Adipocyte (in vitro differentiated cells): ENCODE measurements around the gene MADD.
"Not testable (repeated sequence)": the region's sequence is repeated elsewhere in the genome, so short reads cannot be mapped to it uniquely, and the experiment has no call there.

ENCODE experiments used
- DNase-seq: peaks from one replicate; pipeline ENCODE4 v3.0.0-alpha.2; 2015; ENCODE audit warnings: low read depth
- H3K27me3 ChIP-seq: replicated peaks from 2 replicates; pipeline ENCODE4 v1.7.0; 2013; ENCODE audit warnings: mild to moderate bottlenecking, low read length, moderate library complexity; ENCODE audit not compliant: control insufficient read depth, insufficient read depth
- H3K36me3 ChIP-seq: 2 replicates; pipeline ENCODE4 v1.7.0; 2013; ENCODE audit warnings: low read length, mild to moderate bottlenecking, moderate library complexity; ENCODE audit not compliant: control insufficient read depth, insufficient read depth, severe bottlenecking
- H3K4me1 ChIP-seq: 2 replicates; pipeline ENCODE4 v1.7.0; 2013; ENCODE audit warnings: mild to moderate bottlenecking, low read length, moderate library complexity; ENCODE audit not compliant: control insufficient read depth, insufficient read depth
- H3K4me3 ChIP-seq: 2 replicates; pipeline ENCODE4 v1.7.0; 2013; ENCODE audit warnings: mild to moderate bottlenecking, low read length, moderate library complexity
- H3K9ac ChIP-seq: 2 replicates; pipeline ENCODE4 v1.7.0; 2013; ENCODE audit warnings: mild to moderate bottlenecking, low read length, moderate library complexity
- H3K9me3 ChIP-seq: 2 replicates; pipeline ENCODE4 v1.7.0; 2013; ENCODE audit warnings: mild to moderate bottlenecking, low read length, moderate library complexity; ENCODE audit not compliant: control insufficient read depth

MADD gene

GRCh38 chr11:47334699-47335411 is 64.9 kb downstream of the MADD start:
- not testable (repeated sequence) for H3K4me1 ChIP-seq, H3K27me3 ChIP-seq, H3K4me3 ChIP-seq, H3K36me3 ChIP-seq, DNase-seq, H3K9me3 ChIP-seq, H3K9ac ChIP-seq

DNA sequence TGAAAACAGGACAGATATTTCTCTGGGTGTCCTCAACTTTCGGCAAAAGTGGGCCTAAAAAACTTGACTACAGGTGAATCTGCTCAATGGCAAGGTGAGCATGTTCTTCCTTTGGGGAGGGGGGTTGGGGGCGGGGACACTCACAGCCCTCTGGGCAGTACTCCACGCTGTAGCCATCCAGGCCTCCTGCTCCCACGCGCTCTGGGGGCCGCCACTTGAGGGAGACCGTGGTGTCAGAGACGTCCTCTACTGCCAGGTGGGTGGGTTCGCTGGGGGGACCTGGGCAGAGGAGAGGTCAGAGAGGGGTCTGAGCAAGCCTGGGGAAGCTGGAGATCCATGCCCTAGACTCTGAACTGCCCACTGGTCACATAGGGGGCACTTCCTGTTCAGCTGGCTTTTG is 65.8 kb downstream of the MADD start:
- Histone ChIP-seq H3K36me3 (no peaks in the 10 kb centered on the region), H3K4me1 (no peaks in the 10 kb centered on the region), H3K27me3 (peaks cover 7% of the 10 kb centered on the region), H3K9me3 (no peaks in the 10 kb centered on the region), H3K9ac (no peak overlapping the region), H3K4me3 (no peak overlapping the region)
- DNase-seq = no peak

- Histone ChIP-seq H3K4me1 (no peaks in the 10 kb centered on the region), H3K9ac (no peak overlapping the region), H3K9me3 (no peaks in the 10 kb centered on the region), H3K27me3 (peaks cover 7% of the 10 kb centered on the region), H3K36me3 (no peaks in the 10 kb centered on the region), H3K4me3 (no peak overlapping the region)
- DNase-seq = no peak
These were observed 66.7 kb downstream of the MADD start for GRCh38 chr11:47336595-47336994.

GRCh38 chr11:47337229-47337924 is 67.4 kb downstream of the MADD start:
- peaks cover 7% of the 10 kb centered on the region for H3K27me3 ChIP-seq
- no peak overlapping the region for H3K4me3 ChIP-seq
- DNase-seq = no peak
- no peaks in the 10 kb centered on the region for H3K9me3 ChIP-seq
- no peaks in the 10 kb centered on the region for H3K4me1 ChIP-seq
- no peak overlapping the region for H3K9ac ChIP-seq
- H3K36me3 ChIP-seq = no peaks in the 10 kb centered on the region

DNA sequence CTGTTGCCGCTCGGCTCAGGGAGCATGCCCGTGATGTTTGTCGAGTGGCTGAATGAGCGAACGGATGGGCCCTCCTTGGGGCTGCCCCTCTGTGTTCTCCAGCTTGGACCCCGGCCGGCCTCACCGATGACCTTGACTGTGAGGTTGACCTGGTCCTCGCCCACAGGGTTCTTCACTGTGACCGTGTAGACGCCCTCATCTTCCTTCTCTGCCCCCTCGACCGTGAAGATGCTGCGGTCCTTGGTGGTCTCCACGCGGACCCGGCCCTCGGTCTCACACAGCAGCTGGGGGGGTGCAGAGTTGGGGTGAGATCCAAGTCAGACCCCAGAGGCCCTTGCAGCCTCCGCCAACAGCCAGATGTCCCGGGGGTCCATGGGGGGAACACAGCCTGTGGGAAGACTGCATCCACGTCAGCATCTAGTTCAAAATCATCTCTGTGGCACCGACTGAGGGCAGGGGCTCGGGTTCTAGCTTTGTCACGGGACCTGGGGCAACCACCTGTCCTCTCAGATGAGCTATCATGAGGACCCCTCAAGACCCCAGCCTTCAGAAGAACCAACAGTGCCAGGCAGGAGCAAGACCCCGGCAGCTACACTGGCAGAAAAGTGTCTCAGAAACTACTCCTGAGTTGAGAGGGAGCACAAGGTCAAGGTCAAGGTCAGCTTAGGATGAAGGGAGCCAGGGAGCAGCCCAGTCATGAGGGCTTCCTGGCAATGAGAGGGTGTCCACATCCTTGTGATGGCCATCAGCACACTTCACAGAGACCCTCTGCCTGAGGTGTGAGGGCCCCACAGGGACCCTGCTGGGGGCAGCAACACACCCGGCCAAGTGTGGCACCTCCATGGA is 68.7 kb downstream of the MADD start:
- H3K9me3 ChIP-seq = no peaks in the 10 kb centered on the region
- H3K36me3 ChIP-seq = no peaks in the 10 kb centered on the region
- no peak for DNase-seq
- no peak overlapping the region for H3K9ac ChIP-seq
- H3K4me1 ChIP-seq = no peaks in the 10 kb centered on the region
- H3K27me3 ChIP-seq = peaks cover 7% of the 10 kb centered on the region
- no peak overlapping the region for H3K4me3 ChIP-seq

DNA sequence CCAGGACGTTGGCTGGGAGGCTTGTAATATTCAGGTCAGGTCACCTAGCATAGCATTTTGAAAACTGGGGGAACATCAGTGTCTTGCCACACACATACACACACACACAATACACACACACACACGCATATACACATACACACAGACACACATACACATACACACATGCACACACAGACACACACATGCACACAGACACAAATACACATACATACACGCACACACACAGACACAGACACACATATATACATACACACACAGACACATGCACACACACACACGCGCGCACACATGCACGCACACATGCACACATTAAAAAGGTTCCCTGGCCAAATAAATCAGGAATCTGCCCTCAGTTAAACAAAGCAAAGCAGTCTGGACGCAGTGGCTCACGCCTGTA is 70.1 kb downstream of the MADD start:
- Histone ChIP-seq H3K4me1 (no peaks in the 10 kb centered on the region), H3K9me3 (no peaks in the 10 kb centered on the region), H3K27me3 (peaks cover 7% of the 10 kb centered on the region), H3K4me3 (no peak overlapping the region), H3K36me3 (no peaks in the 10 kb centered on the region), H3K9ac (no peak overlapping the region)
- DNase-seq = no peak

- Histone ChIP-seq H3K9ac (no peak overlapping the region), H3K36me3 (no peaks in the 10 kb centered on the region), H3K27me3 (peaks cover 18% of the 10 kb centered on the region), H3K4me1 (no peaks in the 10 kb centered on the region), H3K9me3 (no peaks in the 10 kb centered on the region), H3K4me3 (no peak overlapping the region)
- no peak for DNase-seq
These were observed 71.2 kb downstream of the MADD start for GRCh38 chr11:47340980-47341775.

DNA sequence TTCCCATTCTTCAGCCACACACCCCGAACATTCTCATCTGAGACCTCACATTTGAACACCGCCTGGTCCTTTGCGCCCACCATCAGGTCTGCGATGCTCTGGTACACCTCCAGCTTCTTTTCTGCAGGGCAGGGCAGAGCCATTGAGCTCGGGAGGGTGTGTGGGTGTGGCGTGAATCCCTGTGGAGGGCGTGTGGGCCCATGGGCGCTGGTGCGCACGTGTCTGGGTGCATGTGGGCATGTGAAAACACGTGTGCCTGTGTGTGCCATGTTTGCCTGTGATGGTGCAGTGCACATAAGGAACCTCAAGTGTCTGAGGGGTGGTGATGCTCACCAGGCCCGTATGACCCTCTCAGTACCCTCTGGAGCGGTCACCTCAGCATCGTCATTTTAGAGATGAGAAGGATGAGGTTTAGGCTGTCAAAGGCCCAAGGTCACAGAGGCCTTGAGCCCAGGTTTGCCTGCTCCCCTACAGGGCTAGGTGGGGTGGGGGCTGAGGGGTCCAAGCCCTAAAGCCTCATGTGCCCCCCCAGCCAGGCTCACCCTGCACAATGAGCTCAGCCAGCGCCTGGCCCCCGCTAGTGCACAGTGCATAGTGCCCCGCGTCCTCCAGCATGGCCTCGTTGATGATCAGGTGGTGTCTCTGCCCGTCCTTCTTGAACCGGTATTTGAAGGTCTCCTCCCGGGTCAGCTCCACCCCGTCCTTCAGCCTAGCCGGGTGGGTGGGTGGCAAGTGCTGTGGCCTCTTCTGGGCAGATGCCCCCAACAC is 72.3 kb downstream of the MADD start:
- Histone ChIP-seq H3K36me3 (no peaks in the 10 kb centered on the region), H3K4me3 (no peak overlapping the region), H3K27me3 (peaks cover 25% of the 10 kb centered on the region), H3K4me1 (no peaks in the 10 kb centered on the region), H3K9me3 (no peaks in the 10 kb centered on the region), H3K9ac (no peak overlapping the region)
- no peak for DNase-seq

- no peak overlapping the region for H3K4me3 ChIP-seq
- H3K4me1 ChIP-seq = no peaks in the 10 kb centered on the region
- H3K36me3 ChIP-seq = no peaks in the 10 kb centered on the region
- no peak for DNase-seq
- H3K27me3 ChIP-seq = peaks cover 31% of the 10 kb centered on the region
- no peak overlapping the region for H3K9ac ChIP-seq
- no peaks in the 10 kb centered on the region for H3K9me3 ChIP-seq
These were observed 72.9 kb downstream of the MADD start for GRCh38 chr11:47342854-47343253.

DNA sequence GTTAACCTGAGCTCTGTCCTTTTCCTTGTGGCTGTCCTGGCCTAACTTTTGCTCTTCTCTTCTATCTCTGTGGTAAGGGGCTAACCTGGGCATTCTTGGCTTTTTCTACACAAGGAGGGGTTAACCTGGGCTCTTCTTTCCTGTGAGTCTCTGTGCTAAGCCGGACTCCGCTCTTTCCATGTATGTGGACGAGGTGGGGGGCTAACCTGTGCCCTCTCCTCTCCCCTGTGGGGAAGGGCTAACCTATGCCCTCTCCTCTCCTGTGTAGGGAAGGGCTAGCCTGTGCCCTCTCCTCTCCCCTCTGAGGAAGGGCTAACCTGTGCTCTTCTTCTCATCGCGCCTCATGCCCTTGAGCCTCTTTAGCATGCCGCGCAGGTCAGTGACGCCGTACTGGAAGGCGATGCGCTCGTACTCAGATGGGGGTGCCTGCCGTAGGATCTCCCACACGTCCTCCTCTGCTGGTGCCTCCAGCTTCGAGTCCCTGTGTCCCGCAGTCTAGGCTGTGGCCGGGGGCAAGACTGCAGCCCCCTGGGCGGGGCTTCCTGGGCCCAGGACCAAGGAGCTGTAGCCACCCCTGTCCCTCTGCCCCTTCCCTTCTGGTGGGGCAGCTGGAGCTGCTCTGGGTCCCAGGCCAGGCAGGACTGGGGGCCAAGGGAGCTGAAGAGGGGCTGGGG is 76.1 kb downstream of the MADD start:
- Histone ChIP-seq H3K9ac (no peak overlapping the region), H3K9me3 (no peaks in the 10 kb centered on the region), H3K36me3 (no peaks in the 10 kb centered on the region), H3K27me3 (peaks cover 32% of the 10 kb centered on the region), H3K4me1 (no peaks in the 10 kb centered on the region), H3K4me3 (no peak overlapping the region)
- DNase-seq = no peak
